HCT116 (cell line): ENCODE data around the gene RAPGEF6. TPM values are rescaled to one million over a fixed set of nuclear protein-coding genes. Genes with fewer than 3 reads are reported as not detected.

ENCODE experiments used
- ATAC-seq: fragments of 200-7000 bp; cut with Tn5 transposase; 2 replicates; pipeline ENCODE4 v1.9.1; 2020; ENCODE audit warnings: mild to moderate bottlenecking, moderate library complexity
- BruUV-seq: library from RNA; stranded (reverse); fragments of 400-500 nt; replicated peaks from 2 replicates; lab custom pipeline; 2021; lab: Mats Ljungman, UMichigan
- CTCF ChIA-PET: fragments of 300-600 bp; sonication (Branson Sonifier 250); formaldehyde crosslinking; loops from one replicate; lab custom pipeline; 2021; ENCODE audit warnings: antibody characterized with exemption; lab: Charles Lee
- POLR2A ChIA-PET: fragments of 300-600, 350-600 bp; sonication (Branson Sonifier 250); formaldehyde crosslinking; loops from one replicate; lab custom pipeline; 2021; ENCODE audit warnings: antibody characterized with exemption; lab: Charles Lee
- RAD21 ChIA-PET, 2 experiments: fragments of 300-600 bp; sonication (Branson Sonifier 250); formaldehyde crosslinking; loops; one replicate each; lab custom pipeline; 2023; ENCODE audit warnings: low total read pairs in 2 of 2; ENCODE audit not compliant: uncharacterized antibody in 2 of 2, unreplicated experiment in 2 of 2, low non-redundant PET in 1 of 2; lab: Charles Lee
- DNase-seq: peaks from one replicate; pipeline ENCODE4 v3.0.0-alpha.2; 2010; ENCODE audit warnings: low read depth, low spot score
- H2AFZ ChIP-seq: fragments of 200-600 bp; shearing (Covaris generic), sonication (generic); 2 replicates; pipeline ENCODE4 v1.6.1; 2017; ENCODE audit warnings: low read depth, mixed run types, mixed read lengths, antibody characterized with exemption, low read length; ENCODE audit not compliant: poor library complexity, severe bottlenecking
- H3K27ac ChIP-seq: 2 replicates; pipeline ENCODE4 v1.5.1; 2012; ENCODE audit warnings: low read depth, low read length
- H3K27me3 ChIP-seq: fragments of 200-600 bp; sonication (generic); 2 replicates; pipeline ENCODE4 v1.6.1; 2016; ENCODE audit warnings: mixed run types, low read length, mixed read lengths; ENCODE audit not compliant: insufficient read depth
- H3K36me3 ChIP-seq, 2 experiments: fragments of 200-500 bp in 1 of 2; fragments of 200-600 bp in 1 of 2; sonication (Bioruptor generic) in 1 of 2; sonication (generic) in 1 of 2; 2 replicates each; pipeline versions ENCODE4 v1.5.1 to v1.6.1; 2014 to 2016; ENCODE audit warnings: low read length in 2 of 2, inconsistent platforms in 1 of 2, mixed read lengths in 1 of 2, mixed run types in 1 of 2; ENCODE audit not compliant: insufficient read depth in 2 of 2, control insufficient read depth in 1 of 2
- H3K4me1 ChIP-seq, 2 experiments: fragments of 200-600 bp in 1 of 2; sonication (generic) in 1 of 2; 2 replicates each; pipeline versions ENCODE4 v1.5.1 to v1.6.1; 2012 to 2017; ENCODE audit warnings: low read length in 2 of 2, inconsistent platforms in 1 of 2, mild to moderate bottlenecking in 1 of 2, mixed read lengths in 1 of 2, mixed run types in 1 of 2, moderate library complexity in 1 of 2; ENCODE audit not compliant: insufficient read depth in 2 of 2, control insufficient read depth in 1 of 2
- H3K4me2 ChIP-seq: fragments of 200-600 bp; sonication (generic); 2 replicates; pipeline ENCODE4 v1.6.1; 2017; ENCODE audit warnings: mixed run types, low read length, mixed read lengths
- H3K4me3 ChIP-seq, 2 experiments: fragments of 200-600 bp in 1 of 2; sonication (generic) in 1 of 2; replicated peaks in 1 of 2; 2 replicates each; pipeline ENCODE4 v1.5.1; 2011 to 2016; ENCODE audit warnings: low read length in 2 of 2, control low read depth in 1 of 2, low read depth in 1 of 2, mild to moderate bottlenecking in 1 of 2, mixed read lengths in 1 of 2, mixed run types in 1 of 2
- H3K79me2 ChIP-seq: fragments of 200-600 bp; sonication (generic); 2 replicates; pipeline ENCODE4 v1.6.1; 2017; ENCODE audit warnings: mild to moderate bottlenecking, mixed run types, low read length, moderate library complexity, mixed read lengths; ENCODE audit not compliant: insufficient read depth
- H3K9ac ChIP-seq: fragments of 200-600 bp; sonication (generic); 2 replicates; pipeline ENCODE4 v1.6.1; 2016; ENCODE audit warnings: low read length, mixed read lengths
- H3K9me2 ChIP-seq: fragments of 200-600 bp; sonication (generic), shearing (Covaris generic); 2 replicates; pipeline ENCODE4 v1.6.1; 2017; ENCODE audit warnings: mixed run types, mild to moderate bottlenecking, moderate library complexity; ENCODE audit not compliant: insufficient read depth
- H3K9me3 ChIP-seq, 2 experiments: fragments of 200-500 bp in 1 of 2; fragments of 200-600 bp in 1 of 2; sonication (Bioruptor generic) in 1 of 2; sonication (generic) in 1 of 2; 2 replicates each; pipeline ENCODE4 v1.6.1; 2014 to 2017; ENCODE audit warnings: low read length in 2 of 2, mixed read lengths in 2 of 2, inconsistent platforms in 1 of 2, low read depth in 1 of 2, mild to moderate bottlenecking in 1 of 2, mixed run types in 1 of 2, moderate library complexity in 1 of 2; ENCODE audit not compliant: control insufficient read depth in 1 of 2, insufficient read depth in 1 of 2
- H4K20me1 ChIP-seq: fragments of 200-600 bp; sonication (generic), shearing (Covaris generic); 2 replicates; pipeline ENCODE4 v1.6.1; 2017; ENCODE audit warnings: mixed run types, mild to moderate bottlenecking, moderate library complexity; ENCODE audit not compliant: insufficient read depth
- ATF3 ChIP-seq: IDR thresholded peaks from 2 replicates; pipeline ENCODE4 v1.6.1; 2012
- CBX3 ChIP-seq: IDR thresholded peaks from 2 replicates; pipeline ENCODE4 v1.6.1; 2012; ENCODE audit warnings: low read depth
- CEBPB ChIP-seq: IDR thresholded peaks from 2 replicates; pipeline ENCODE4 v1.6.1; 2012; ENCODE audit warnings: low read depth
- CTCF ChIP-seq, 3 experiments: fragments of 200-600 bp in 1 of 3; sonication (generic) in 1 of 3; IDR thresholded peaks in 2 of 3; conservative IDR thresholded peaks in 1 of 3; 2 replicates each; pipeline ENCODE4 v1.5.1; 2012 to 2017; ENCODE audit warnings: low read depth in 2 of 3, low read length in 2 of 3, antibody characterized with exemption in 1 of 3, borderline replicate concordance in 1 of 3, control low read depth in 1 of 3, mild to moderate bottlenecking in 1 of 3, mixed read lengths in 1 of 3, mixed run types in 1 of 3, moderate library complexity in 1 of 3; ENCODE audit not compliant: insufficient read depth in 1 of 3
- EGR1 ChIP-seq: IDR thresholded peaks from 2 replicates; pipeline ENCODE4 v1.6.1; 2012; ENCODE audit warnings: low read depth
- EZH2 ChIP-seq: fragments of 200-600 bp; sonication (generic); IDR thresholded peaks from 2 replicates; pipeline ENCODE4 v1.6.1; 2017; ENCODE audit warnings: antibody characterized with exemption, mixed run types
- EZH2phosphoT487 ChIP-seq: fragments of 200-600 bp; IDR thresholded peaks from 2 replicates; pipeline ENCODE4 v1.6.1; 2018; ENCODE audit warnings: antibody characterized with exemption, borderline replicate concordance
- FOSL1 ChIP-seq: IDR thresholded peaks from 2 replicates; pipeline ENCODE4 v1.6.1; 2012; ENCODE audit warnings: low read depth
- JUND ChIP-seq: IDR thresholded peaks from 2 replicates; pipeline ENCODE4 v1.6.1; 2012
- POLR2A ChIP-seq: IDR thresholded peaks from 2 replicates; pipeline ENCODE4 v1.7.0; 2011; ENCODE audit warnings: borderline replicate concordance; ENCODE audit not compliant: insufficient read depth, insufficient read length; ENCODE audit errors: extremely low read depth
- REST ChIP-seq: IDR thresholded peaks from 2 replicates; pipeline ENCODE4 v1.6.1; 2012; ENCODE audit warnings: low read depth
- SIN3A ChIP-seq: IDR thresholded peaks from 2 replicates; pipeline ENCODE4 v1.6.1; 2012; ENCODE audit warnings: low read depth
- SRF ChIP-seq: IDR thresholded peaks from 2 replicates; pipeline ENCODE4 v1.6.1; 2012; ENCODE audit warnings: low read depth
- ZBTB33 ChIP-seq: IDR thresholded peaks from 2 replicates; pipeline ENCODE4 v1.6.1; 2011; ENCODE audit warnings: mild to moderate bottlenecking, low read length, moderate library complexity; ENCODE audit not compliant: insufficient replicate concordance; ENCODE audit errors: extremely low read depth
- ZFX ChIP-seq: fragments of 450-650 bp; IDR thresholded peaks from 2 replicates; pipeline ENCODE4 v1.6.1; 2017
- intact Hi-C: fragments of 100-400 bp; cut with micrococcal nuclease; formaldehyde crosslinking; loops from 2 replicates; pipeline ENCODE4 v1.10.0; 2022
- total RNA-seq: library from RNA; stranded (reverse); gene quantifications from one replicate; pipeline ENCODE4 v1.2.1, GENCODE V29; 2021; ENCODE audit not compliant: unreplicated experiment

The RAPGEF6 gene
- total RNA-seq, 1 experiment from 2014 or later = 18.4 TPM

DNA sequence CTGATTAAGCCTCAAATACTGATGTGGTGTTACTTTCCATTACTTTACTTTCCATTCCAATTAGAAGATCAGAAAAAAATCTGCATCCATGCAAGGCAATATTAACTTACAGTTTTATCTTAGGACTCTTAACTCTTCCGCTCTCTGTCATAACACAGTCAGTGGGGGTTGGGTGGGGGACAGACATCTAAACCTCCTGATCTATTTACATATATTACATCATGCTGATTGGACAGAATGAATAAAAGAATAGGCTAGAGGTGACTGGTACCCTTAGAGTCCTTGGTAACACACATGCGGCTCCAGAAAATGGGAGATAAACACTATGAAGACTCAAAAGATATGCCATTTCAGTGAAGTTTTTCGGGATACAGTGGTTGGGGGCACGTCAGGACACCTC lies 27.6 kb downstream of the RAPGEF6 start:
- intact Hi-C loops = no loop called here
- no peak for DNase-seq
- Histone ChIP-seq H3K27me3 (no peaks in the 10 kb centered on the region), H3K27ac (no peak overlapping the region), H4K20me1 (peaks cover 8% of the 10 kb centered on the region), H2AFZ (no peak overlapping the region)
- no TSS peak for BruUV-seq
- TF ChIP-seq ZFX = no peak
- no peak for TF ChIP-seq EZH2
- no peak for TF ChIP-seq REST
- TF ChIP-seq CTCF (IDR thresholded peaks at IDR 0.05 in 2 of 3, conservative IDR thresholded peaks at IDR 0.05 in 1 of 3; ENCODE audit: borderline replicate concordance in 1 of 3, insufficient read depth in 1 of 3, low read depth in 2 of 3, low read length in 2 of 3) = no peak
- no peak for TF ChIP-seq ATF3
- no peak for TF ChIP-seq JUND
- no peak for TF ChIP-seq SIN3A
- TF ChIP-seq EGR1 = no peak
- no peak for TF ChIP-seq POLR2A
- TF ChIP-seq EZH2phosphoT487 = no peak
- no peak for TF ChIP-seq FOSL1
- no peak for TF ChIP-seq CBX3
- no peak for TF ChIP-seq SRF
- no peak for TF ChIP-seq ZBTB33
- no peak for TF ChIP-seq CEBPB
- TF ChIP-seq, all 23 proteins: peak for 0
- Histone ChIP-seq H3K79me2 (peaks cover 97% of the 10 kb centered on the region), H3K9ac (no peak overlapping the region), H3K9me3 (no peaks in the 10 kb centered on the region), H3K4me3 (no peak overlapping the region), H3K9me2 (no peaks in the 10 kb centered on the region), H3K36me3 (no peaks in the 10 kb centered on the region), H3K4me2 (no peak overlapping the region), H3K4me1 (peaks cover 6 to 24% of the 10 kb centered on the region in 2 experiments; a peak in 3 of 4 replicates)
- POLR2A ChIA-PET = no interaction called here
- CTCF ChIA-PET = no interaction called here
- RAD21 ChIA-PET = no interaction called here
- ATAC-seq = no peak
